HG03066 (cell line): ENCODE results near the gene ERH.
"Not testable (repeated sequence)": the region's sequence is repeated elsewhere in the genome, so short reads cannot be mapped to it uniquely, and the experiment has no call there.

Experiments used
- ATAC-seq: cut with Tn5 transposase; IDR thresholded peaks from one replicate; pipeline ENCODE4 v1.9.1; 2021; ENCODE audit warnings: low read depth; ENCODE audit not compliant: unreplicated experiment

Gene ERH

GRCh38 chr14:69399750-69400149 is 1.7 kb upstream of the ERH start:
- no peak for ATAC-seq

GRCh38 chr14:69398818-69399210 is 715 bp upstream of the ERH start:
- ATAC-seq: no peak

- ATAC-seq: no peak
Observed at GRCh38 chr14:69395929-69396328, 2.2 kb downstream of the ERH start.

- ATAC-seq: no peak
Observed at GRCh38 chr14:69392481-69392880, 5.6 kb downstream of the ERH start.

- not testable (repeated sequence) for ATAC-seq
Observed at GRCh38 chr14:69391400-69391799, 6.7 kb downstream of the ERH start.

- no peak for ATAC-seq
Observed at GRCh38 chr14:69387311-69387710, 10.8 kb downstream of the ERH start.

GRCh38 chr14:69378274-69378673 is 19.8 kb downstream of the ERH start:
- no peak for ATAC-seq

- no peak for ATAC-seq
Observed at GRCh38 chr14:69376439-69376838, 21.7 kb downstream of the ERH start.

- no peak for ATAC-seq
Observed at GRCh38 chr14:69375722-69376121, 22.4 kb downstream of the ERH start.

- no peak for ATAC-seq
Observed at GRCh38 chr14:69375182-69375581, 22.9 kb downstream of the ERH start.

- ATAC-seq: no peak
Observed at GRCh38 chr14:69374235-69374634, 23.9 kb downstream of the ERH start.

- no peak for ATAC-seq
Observed at GRCh38 chr14:69373104-69373503, 25.0 kb downstream of the ERH start.

- ATAC-seq: no peak
Observed at GRCh38 chr14:69372146-69372545, 26.0 kb downstream of the ERH start.

GRCh38 chr14:69370061-69370460 is 28.0 kb downstream of the ERH start:
- no peak for ATAC-seq

GRCh38 chr14:69368381-69368780 is 29.7 kb downstream of the ERH start:
- ATAC-seq: no peak

GRCh38 chr14:69366761-69367160 is 31.3 kb downstream of the ERH start:
- no peak for ATAC-seq

- ATAC-seq: no peak
Observed at GRCh38 chr14:69366069-69366468, 32.0 kb downstream of the ERH start.

- no peak for ATAC-seq
Observed at GRCh38 chr14:69364378-69364777, 33.7 kb downstream of the ERH start.

- ATAC-seq: no peak
Observed at GRCh38 chr14:69363964-69364363, 34.1 kb downstream of the ERH start.

GRCh38 chr14:69363055-69363454 is 35.0 kb downstream of the ERH start:
- no peak for ATAC-seq

GRCh38 chr14:69360438-69361108 is 37.5 kb downstream of the ERH start:
- ATAC-seq: no peak

GRCh38 chr14:69358966-69359365 is 39.1 kb downstream of the ERH start:
- ATAC-seq: no peak
